ENCODE results near the gene PIK3CD. TPM values are rescaled to one million over a fixed set of nuclear protein-coding genes. Genes with fewer than 3 reads are reported as not detected.

Gene PIK3CD
- total RNA-seq, 1 experiment from 2014 or later: 2.5 TPM

DNA sequence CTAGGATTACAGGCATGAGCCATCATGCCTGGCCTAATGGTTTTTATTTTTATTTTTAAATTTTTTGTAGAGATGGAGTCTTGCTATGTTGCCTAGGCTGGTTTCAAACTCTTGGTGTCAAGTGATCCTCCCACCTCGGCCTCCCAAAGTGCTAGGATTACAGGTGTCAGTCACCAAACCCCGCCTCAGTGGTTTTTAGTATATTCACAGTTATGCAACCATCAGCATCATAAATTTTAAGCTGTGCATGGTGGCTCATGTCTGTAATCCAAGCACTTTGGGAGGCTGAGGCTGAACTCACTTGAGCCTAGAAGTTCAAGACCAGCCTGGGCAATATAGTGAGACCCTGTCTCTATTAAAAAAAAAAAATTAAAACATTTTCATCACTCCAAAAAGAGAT lies 28.6 kb downstream of the PIK3CD start:
- Histone ChIP-seq H3K27me3 (no peaks in the 10 kb centered on the region), H3K4me1 (no peaks in the 10 kb centered on the region), H3K9me3 (replicated peaks) (no peaks in the 10 kb centered on the region), H3K4me3 (no peak overlapping the region), H3K36me3 (no peaks in the 10 kb centered on the region; the same call in 1 of the 2 replicates), H3K27ac (no peak overlapping the region)
- no peak for DNase-seq

DNA sequence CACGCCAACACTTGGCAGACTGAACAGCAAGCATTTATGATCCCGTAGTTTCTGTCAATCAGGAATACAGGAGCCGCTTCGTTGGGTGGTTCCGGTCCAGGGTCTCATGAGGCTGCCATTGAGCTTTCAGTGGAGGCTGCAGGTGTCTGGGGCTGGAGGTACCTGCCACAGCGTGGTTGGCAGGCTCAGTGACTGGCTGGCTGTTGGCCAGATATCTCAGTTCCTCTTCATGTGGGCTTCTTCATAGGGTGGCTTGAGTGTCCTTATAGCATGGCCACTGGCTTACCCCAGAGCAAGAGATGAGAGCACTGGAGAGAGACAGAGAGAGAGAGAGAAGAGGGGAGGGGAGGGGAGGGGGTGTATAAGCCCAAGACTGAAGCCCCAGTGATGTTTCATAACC lies 29.3 kb downstream of the PIK3CD start:
- DNase-seq: no peak
- Histone ChIP-seq H3K9me3 (replicated peaks) (no peaks in the 10 kb centered on the region), H3K4me1 (no peaks in the 10 kb centered on the region), H3K27me3 (no peaks in the 10 kb centered on the region), H3K27ac (no peak overlapping the region), H3K36me3 (no peaks in the 10 kb centered on the region; the same call in 1 of the 2 replicates), H3K4me3 (no peak overlapping the region)

GRCh38 chr1:9684801-9685200 lies 33.3 kb downstream of the PIK3CD start:
- no peak overlapping the region for H3K27ac ChIP-seq
- H3K9me3 ChIP-seq (replicated peaks): no peaks in the 10 kb centered on the region
- H3K4me3 ChIP-seq: no peak overlapping the region
- peaks cover 4% of the 10 kb centered on the region; the same call in 1 of the 2 replicates for H3K4me1 ChIP-seq
- H3K36me3 ChIP-seq: no peaks in the 10 kb centered on the region; the same call in 1 of the 2 replicates
- DNase-seq: no peak
- H3K27me3 ChIP-seq: no peaks in the 10 kb centered on the region

GRCh38 chr1:9687120-9687873 lies 35.8 kb downstream of the PIK3CD start:
- H3K4me3 ChIP-seq: peak overlapping the region; percentile 60
- no peaks in the 10 kb centered on the region for H3K9me3 ChIP-seq (replicated peaks)
- peak overlapping the region; percentile 84 for H3K27ac ChIP-seq
- no peaks in the 10 kb centered on the region for H3K27me3 ChIP-seq
- peak; percentile 93 to 96 for DNase-seq
- H3K4me1 ChIP-seq: peaks cover 7% of the 10 kb centered on the region; the same call in 1 of the 2 replicates
- no peaks in the 10 kb centered on the region for H3K36me3 ChIP-seq

GRCh38 chr1:9687874-9688582 lies 36.5 kb downstream of the PIK3CD start:
- Histone ChIP-seq H3K27ac (peak overlapping the region; percentile 84), H3K4me1 (peaks cover 7% of the 10 kb centered on the region; the same call in 1 of the 2 replicates), H3K36me3 (no peaks in the 10 kb centered on the region), H3K9me3 (replicated peaks) (no peaks in the 10 kb centered on the region), H3K27me3 (no peaks in the 10 kb centered on the region), H3K4me3 (peak overlapping the region; percentile 60)
- DNase-seq: peak; percentile 46 to 62

GRCh38 chr1:9688599-9688998 lies 37.1 kb downstream of the PIK3CD start:
- no peaks in the 10 kb centered on the region for H3K9me3 ChIP-seq (replicated peaks)
- H3K36me3 ChIP-seq: no peaks in the 10 kb centered on the region
- no peak overlapping the region for H3K27ac ChIP-seq
- no peak for DNase-seq
- no peaks in the 10 kb centered on the region for H3K27me3 ChIP-seq
- peaks cover 7% of the 10 kb centered on the region; the same call in 1 of the 2 replicates for H3K4me1 ChIP-seq
- H3K4me3 ChIP-seq: peak overlapping the region; percentile 60

DNA sequence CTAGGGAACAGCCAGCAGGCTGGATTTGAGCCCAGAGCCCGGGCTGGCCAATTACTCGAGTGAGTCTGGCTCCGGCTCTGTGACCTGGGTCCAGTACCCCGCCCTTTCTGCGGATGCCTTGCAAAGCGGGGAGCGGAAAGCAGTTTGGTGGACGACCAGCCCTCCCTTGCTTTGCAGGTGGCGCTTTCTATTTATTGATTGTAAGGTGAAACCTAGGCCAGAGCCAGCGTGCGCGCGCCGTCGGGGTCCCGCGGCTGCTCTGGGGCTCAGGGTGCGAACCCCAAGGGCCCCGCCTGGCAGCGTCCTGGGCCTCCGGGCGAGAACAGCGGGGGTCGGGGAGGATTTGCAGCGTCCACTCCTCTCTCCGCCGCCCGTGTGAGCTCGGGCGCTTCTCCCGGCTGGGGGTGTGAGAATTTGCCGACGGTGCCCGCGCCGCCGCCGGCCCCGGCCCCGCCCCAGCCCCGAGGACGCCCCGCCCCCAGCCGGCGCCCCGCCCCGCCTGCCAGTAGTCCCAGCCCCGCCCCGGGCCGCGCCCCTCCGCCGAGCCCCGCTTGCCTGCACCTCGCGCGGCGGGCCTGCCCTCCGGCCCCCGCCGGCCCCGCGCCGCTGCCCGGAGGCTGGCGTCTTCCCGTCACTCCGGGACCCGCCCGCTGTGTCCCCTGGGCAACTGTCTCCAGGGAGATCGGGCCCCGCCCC lies 37.6 kb downstream of the PIK3CD start:
- Histone ChIP-seq H3K36me3 (no peaks in the 10 kb centered on the region), H3K9me3 (replicated peaks) (no peaks in the 10 kb centered on the region), H3K27me3 (no peaks in the 10 kb centered on the region), H3K4me3 (peak overlapping the region; percentile 60), H3K27ac (no peak overlapping the region), H3K4me1 (peaks cover 7% of the 10 kb centered on the region; the same call in 1 of the 2 replicates)
- DNase-seq: peak; percentile 90

GRCh38 chr1:9689971-9690381 lies 38.4 kb downstream of the PIK3CD start:
- DNase-seq: peak; percentile 45 to 46
- Histone ChIP-seq H3K9me3 (replicated peaks) (no peaks in the 10 kb centered on the region), H3K4me1 (peaks cover 7% of the 10 kb centered on the region; the same call in 1 of the 2 replicates), H3K27ac (no peak overlapping the region), H3K4me3 (peak overlapping the region; percentile 60), H3K36me3 (no peaks in the 10 kb centered on the region), H3K27me3 (no peaks in the 10 kb centered on the region)

- Histone ChIP-seq H3K27ac (no peak overlapping the region), H3K27me3 (no peaks in the 10 kb centered on the region), H3K4me1 (peaks cover 7% of the 10 kb centered on the region; the same call in 1 of the 2 replicates), H3K4me3 (peak overlapping the region; percentile 60), H3K9me3 (replicated peaks) (no peaks in the 10 kb centered on the region), H3K36me3 (no peaks in the 10 kb centered on the region)
- DNase-seq: no peak
Measured at GRCh38 chr1:9690440-9691107, 39.0 kb downstream of the PIK3CD start.

DNA sequence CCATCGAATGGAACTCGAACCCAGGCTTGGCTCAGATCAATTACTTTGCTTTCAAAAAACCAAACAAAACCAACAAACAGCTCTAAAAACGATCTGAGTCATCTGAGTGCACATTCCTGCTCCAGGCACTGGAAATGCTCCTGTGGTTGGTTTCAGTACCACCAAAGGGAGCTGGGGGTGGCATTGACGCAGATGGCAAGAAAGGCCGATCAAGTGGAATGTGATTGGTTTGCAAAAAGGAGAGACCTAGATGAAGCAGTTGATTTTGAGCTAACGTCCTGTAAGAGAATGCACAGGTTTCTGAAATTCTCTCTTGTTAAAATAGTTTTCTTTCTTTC lies 39.5 kb downstream of the PIK3CD start:
- Histone ChIP-seq H3K4me3 (no peak overlapping the region), H3K36me3 (no peaks in the 10 kb centered on the region), H3K9me3 (replicated peaks) (no peaks in the 10 kb centered on the region), H3K4me1 (peaks cover 7% of the 10 kb centered on the region; the same call in 1 of the 2 replicates), H3K27me3 (no peaks in the 10 kb centered on the region), H3K27ac (no peak overlapping the region)
- no peak for DNase-seq

- peaks cover 4% of the 10 kb centered on the region; the same call in 1 of the 2 replicates for H3K4me1 ChIP-seq
- H3K9me3 ChIP-seq (replicated peaks): no peaks in the 10 kb centered on the region
- no peaks in the 10 kb centered on the region for H3K36me3 ChIP-seq
- H3K4me3 ChIP-seq: no peak overlapping the region
- no peak for DNase-seq
- H3K27ac ChIP-seq: no peak overlapping the region
- no peaks in the 10 kb centered on the region for H3K27me3 ChIP-seq
Measured at GRCh38 chr1:9691691-9692090, 40.2 kb downstream of the PIK3CD start.

DNA sequence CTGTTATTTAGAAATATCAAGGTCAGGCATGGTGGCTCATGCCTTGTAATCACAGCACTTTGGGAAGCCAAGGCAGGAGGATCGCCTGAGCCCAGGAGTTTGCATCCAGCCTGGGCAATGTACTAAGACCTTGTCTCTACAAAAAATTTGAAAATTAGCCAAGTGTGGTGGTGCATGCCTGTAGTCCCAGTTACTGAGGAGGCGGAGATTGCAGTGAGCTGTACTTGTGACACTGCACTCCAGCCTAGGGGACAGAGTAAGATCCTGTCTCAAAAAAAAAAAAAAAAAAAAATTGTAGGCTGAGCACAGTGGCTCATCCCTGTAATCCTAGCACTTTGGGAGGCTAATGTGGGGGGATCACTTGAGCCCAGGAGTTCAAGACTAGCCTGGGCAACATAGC lies 45.3 kb downstream of the PIK3CD start:
- peaks cover 12% of the 10 kb centered on the region for H3K4me1 ChIP-seq
- no peaks in the 10 kb centered on the region for H3K36me3 ChIP-seq
- no peak overlapping the region for H3K27ac ChIP-seq
- DNase-seq: no peak
- no peak overlapping the region for H3K4me3 ChIP-seq
- H3K27me3 ChIP-seq: no peaks in the 10 kb centered on the region
- no peaks in the 10 kb centered on the region for H3K9me3 ChIP-seq (replicated peaks)

- no peaks in the 10 kb centered on the region for H3K9me3 ChIP-seq (replicated peaks)
- no peak for DNase-seq
- no peaks in the 10 kb centered on the region for H3K36me3 ChIP-seq
- no peak overlapping the region for H3K4me3 ChIP-seq
- peaks cover 12% of the 10 kb centered on the region for H3K4me1 ChIP-seq
- no peak overlapping the region for H3K27ac ChIP-seq
- H3K27me3 ChIP-seq: no peaks in the 10 kb centered on the region
Measured at GRCh38 chr1:9699361-9699760, 47.8 kb downstream of the PIK3CD start.

DNA sequence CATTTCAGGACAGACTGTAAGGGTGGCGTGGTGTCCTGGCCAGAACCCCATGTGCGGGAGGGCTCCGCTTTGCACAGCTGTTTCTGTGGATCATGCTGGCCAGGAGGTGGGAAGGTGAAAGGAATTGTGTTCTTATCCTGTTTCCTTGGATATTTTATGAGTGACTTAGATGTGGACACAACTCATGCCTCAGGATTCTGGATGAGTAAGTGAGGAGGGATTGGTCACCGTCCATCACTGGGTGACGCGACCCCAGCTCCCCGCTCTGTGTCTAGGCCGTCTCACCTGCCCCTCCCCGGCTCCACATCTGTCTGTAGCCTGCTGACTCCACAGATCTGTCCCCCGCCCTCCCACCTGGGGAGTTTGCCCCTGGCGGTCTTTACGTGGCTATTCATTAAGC lies 48.8 kb downstream of the PIK3CD start:
- DNase-seq: peak; percentile 54 to 59
- Histone ChIP-seq H3K36me3 (no peaks in the 10 kb centered on the region), H3K4me3 (no peak overlapping the region), H3K4me1 (peaks cover 12% of the 10 kb centered on the region), H3K27me3 (no peaks in the 10 kb centered on the region), H3K27ac (peak overlapping the region; percentile 39), H3K9me3 (replicated peaks) (no peaks in the 10 kb centered on the region)
